Stimulated activated naive B cell treated with anti-CD40 and anti-IgM and Interleukin-4, amounts not matched to agents 10 μg/mL and 1 μg/mL and 100 μg/mL, for 72 hours (primary cell): ENCODE data around the gene RBFOX2.
A peak's percentile ranks its signal among the peaks of the same experiment; 100 is the strongest.
"Not testable (repeated sequence)": the region's sequence is repeated elsewhere in the genome, so short reads cannot be mapped to it uniquely, and the experiment has no call there.

Experiments
- ATAC-seq, 2 donors: fragments of 150-1000 bp; cut with Tn5 transposase; replicated peaks; 2 replicates each; pipeline ENCODE4 v1.10.0; 2021; ENCODE audit warnings: moderate library complexity in 1 of 2
- DNase-seq: peaks from one replicate; pipeline ENCODE4 v3.0.0; 2021
- H3K27ac Mint-ChIP-seq: one replicate; pipeline ENCODE4 v1.8.0; 2022; ENCODE audit warnings: mild to moderate bottlenecking, mixed read lengths
- H3K27me3 Mint-ChIP-seq, 2 donors: one replicate each; pipeline ENCODE4 v1.8.0; 2022; ENCODE audit warnings: mixed read lengths in 2 of 2
- H3K36me3 Mint-ChIP-seq, 2 donors: one replicate each; pipeline ENCODE4 v1.8.0; 2022; ENCODE audit warnings: mixed read lengths in 2 of 2, mild to moderate bottlenecking in 1 of 2
- H3K4me1 Mint-ChIP-seq, 2 donors: one replicate each; pipeline ENCODE4 v1.8.0; 2022; ENCODE audit warnings: mixed read lengths in 2 of 2, mild to moderate bottlenecking in 1 of 2
- H3K4me3 Mint-ChIP-seq, 2 donors: one replicate each; pipeline ENCODE4 v1.8.0; 2022; ENCODE audit warnings: mild to moderate bottlenecking in 2 of 2, mixed read lengths in 2 of 2, moderate library complexity in 1 of 2
- H3K9me3 Mint-ChIP-seq, 2 donors: one replicate each; pipeline ENCODE4 v1.8.0; 2022; ENCODE audit warnings: mixed read lengths in 2 of 2, mild to moderate bottlenecking in 1 of 2

RBFOX2 gene

GRCh38 chr22:36028646-36029405 lies at the start of gene RBFOX2:
RBFOX2 (minus strand) TSS chr22:36028824; CDS start chr22:36028425, 399 bp downstream.
- H3K4me3 Mint-ChIP-seq: peak within 1 kb of the TSS; percentile 82 to 85
- no peaks in the 10 kb centered on the region for H3K36me3 Mint-ChIP-seq
- no peaks in the 10 kb centered on the region for H3K9me3 Mint-ChIP-seq
- H3K4me1 Mint-ChIP-seq: peaks cover 10 to 17% of the 10 kb centered on the region in 2 donors
- H3K27ac Mint-ChIP-seq: no peak within 1 kb of the TSS
- ATAC-seq (peak; percentile 78 to 79), DNase-seq (peak; percentile 37)
- peaks cover 50 to 74% of the 10 kb centered on the region in 2 donors for H3K27me3 Mint-ChIP-seq

GRCh38 chr22:36077271-36077670 lies 48.6 kb upstream of the RBFOX2 start:
- DNase-seq (no peak), ATAC-seq (no peak)
- Mint-ChIP-seq H3K9me3 (peaks cover 3 to 4% of the 10 kb centered on the region in 2 donors), H3K27me3 (peaks cover 12 to 26% of the 10 kb centered on the region in 2 donors), H3K4me1 (no peaks in the 10 kb centered on the region), H3K4me3 (no peak overlapping the region), H3K27ac (no peak overlapping the region), H3K36me3 (no peaks in the 10 kb centered on the region)

- no peak for ATAC-seq
- no peak for DNase-seq
- Mint-ChIP-seq H3K27ac (no peak overlapping the region), H3K4me3 (no peak overlapping the region), H3K36me3 (no peaks in the 10 kb centered on the region), H3K27me3 (peaks cover 12 to 26% of the 10 kb centered on the region in 2 donors), H3K4me1 (no peaks in the 10 kb centered on the region), H3K9me3 (peaks cover 3 to 4% of the 10 kb centered on the region in 2 donors)
These were observed 47.1 kb upstream of the RBFOX2 start for GRCh38 chr22:36075724-36076123.

- DNase-seq (no peak), ATAC-seq (no peak)
- H3K36me3 Mint-ChIP-seq: no peaks in the 10 kb centered on the region
- no peak overlapping the region for H3K4me3 Mint-ChIP-seq
- no peak overlapping the region for H3K27ac Mint-ChIP-seq
- H3K9me3 Mint-ChIP-seq: peaks cover 3 to 4% of the 10 kb centered on the region in 2 donors
- no peaks in the 10 kb centered on the region for H3K4me1 Mint-ChIP-seq
- H3K27me3 Mint-ChIP-seq: peaks cover 12 to 26% of the 10 kb centered on the region in 2 donors
These were observed 46.6 kb upstream of the RBFOX2 start for GRCh38 chr22:36075230-36075629.

- Mint-ChIP-seq H3K27ac (no peak overlapping the region), H3K4me3 (no peak overlapping the region), H3K4me1 (no peaks in the 10 kb centered on the region), H3K27me3 (peaks cover 7 to 20% of the 10 kb centered on the region in 2 donors), H3K36me3 (no peaks in the 10 kb centered on the region), H3K9me3 (peaks cover 0 to 3% of the 10 kb centered on the region in 2 donors)
- DNase-seq: no peak
- ATAC-seq: no peak
These were observed 44.9 kb upstream of the RBFOX2 start for GRCh38 chr22:36073476-36073875.

- not testable (repeated sequence) for ATAC-seq, H3K27ac Mint-ChIP-seq, DNase-seq, H3K4me3 Mint-ChIP-seq, H3K9me3 Mint-ChIP-seq, H3K4me1 Mint-ChIP-seq, H3K36me3 Mint-ChIP-seq
- H3K27me3 Mint-ChIP-seq: peaks cover 5 to 14% of the 10 kb centered on the region in 2 donors
These were observed 42.0 kb upstream of the RBFOX2 start for GRCh38 chr22:36070645-36071044.

- ATAC-seq: no peak
- H3K27ac Mint-ChIP-seq: no peak overlapping the region
These were observed 40.7 kb upstream of the RBFOX2 start for GRCh38 chr22:36069368-36069767.

GRCh38 chr22:36068776-36069344 lies 40.2 kb upstream of the RBFOX2 start:
- peaks cover 13 to 25% of the 10 kb centered on the region in 2 donors for H3K27me3 Mint-ChIP-seq
- H3K36me3 Mint-ChIP-seq: no peaks in the 10 kb centered on the region
- H3K9me3 Mint-ChIP-seq: peaks cover 0 to 3% of the 10 kb centered on the region in 2 donors
- ATAC-seq (peak in 1 of 2 donors; percentile 39), DNase-seq (no peak)
- peaks cover 6 to 13% of the 10 kb centered on the region in 2 donors for H3K4me1 Mint-ChIP-seq
- H3K4me3 Mint-ChIP-seq: no peak overlapping the region
- no peak overlapping the region for H3K27ac Mint-ChIP-seq

More at GRCh38 chr22:36069368-36069767, 40.7 kb upstream of the RBFOX2 start:
- no peak for DNase-seq
- H3K36me3 Mint-ChIP-seq: no peaks in the 10 kb centered on the region
- no peak overlapping the region for H3K4me3 Mint-ChIP-seq
- peaks cover 0 to 3% of the 10 kb centered on the region in 2 donors for H3K9me3 Mint-ChIP-seq
- peaks cover 6 to 13% of the 10 kb centered on the region in 2 donors for H3K4me1 Mint-ChIP-seq
- H3K27me3 Mint-ChIP-seq: peaks cover 10 to 21% of the 10 kb centered on the region in 2 donors

GRCh38 chr22:36067235-36067558 lies 38.6 kb upstream of the RBFOX2 start:
- H3K9me3 Mint-ChIP-seq: no peaks in the 10 kb centered on the region
- H3K27me3 Mint-ChIP-seq: peaks cover 15 to 36% of the 10 kb centered on the region in 2 donors
- no peak for DNase-seq
- H3K36me3 Mint-ChIP-seq: no peaks in the 10 kb centered on the region
- peaks cover 6 to 13% of the 10 kb centered on the region in 2 donors for H3K4me1 Mint-ChIP-seq
- H3K4me3 Mint-ChIP-seq: no peak overlapping the region
- no peak overlapping the region for H3K27ac Mint-ChIP-seq
- no peak for ATAC-seq

- Mint-ChIP-seq H3K9me3 (no peaks in the 10 kb centered on the region), H3K36me3 (no peaks in the 10 kb centered on the region), H3K27ac (peak overlapping the region; percentile 86), H3K4me3 (peak overlapping the region; percentile 80 to 82), H3K27me3 (peaks cover 15 to 36% of the 10 kb centered on the region in 2 donors), H3K4me1 (peaks cover 6 to 13% of the 10 kb centered on the region in 2 donors)
- peak; percentile 42 for DNase-seq
- ATAC-seq: peak; percentile 77 to 80
These were observed 37.3 kb upstream of the RBFOX2 start for GRCh38 chr22:36065775-36066544.

GRCh38 chr22:36065462-36065774 lies 36.8 kb upstream of the RBFOX2 start:
- H3K27me3 Mint-ChIP-seq: peaks cover 15 to 36% of the 10 kb centered on the region in 2 donors
- H3K4me3 Mint-ChIP-seq: peak overlapping the region; percentile 76 to 80
- no peak overlapping the region for H3K27ac Mint-ChIP-seq
- no peaks in the 10 kb centered on the region for H3K9me3 Mint-ChIP-seq
- peaks cover 6 to 13% of the 10 kb centered on the region in 2 donors for H3K4me1 Mint-ChIP-seq
- no peaks in the 10 kb centered on the region for H3K36me3 Mint-ChIP-seq
- ATAC-seq: peak; percentile 7 to 17
- no peak for DNase-seq

GRCh38 chr22:36064358-36064757 lies 35.7 kb upstream of the RBFOX2 start:
- no peak overlapping the region for H3K27ac Mint-ChIP-seq
- H3K4me1 Mint-ChIP-seq: peaks cover 6 to 13% of the 10 kb centered on the region in 2 donors
- H3K27me3 Mint-ChIP-seq: peaks cover 15 to 36% of the 10 kb centered on the region in 2 donors
- H3K9me3 Mint-ChIP-seq: no peaks in the 10 kb centered on the region
- H3K36me3 Mint-ChIP-seq: no peaks in the 10 kb centered on the region
- no peak for ATAC-seq
- no peak for DNase-seq
- H3K4me3 Mint-ChIP-seq: no peak overlapping the region

GRCh38 chr22:36056980-36057379 lies 28.4 kb upstream of the RBFOX2 start:
- peaks cover 0 to 5% of the 10 kb centered on the region in 2 donors for H3K9me3 Mint-ChIP-seq
- no peaks in the 10 kb centered on the region for H3K4me1 Mint-ChIP-seq
- ATAC-seq (no peak), DNase-seq (no peak)
- peaks cover 34 to 40% of the 10 kb centered on the region in 2 donors for H3K27me3 Mint-ChIP-seq
- H3K27ac Mint-ChIP-seq: no peak overlapping the region
- no peaks in the 10 kb centered on the region for H3K36me3 Mint-ChIP-seq
- no peak overlapping the region for H3K4me3 Mint-ChIP-seq
